GM12892 (cell line): ENCODE results near the gene NR5A2.

Source experiments
- POLR2A ChIP-seq: IDR thresholded peaks from 2 replicates; pipeline ENCODE4 v1.6.1; 2011; ENCODE audit warnings: low read depth, low read length, control low read depth
- POLR2AphosphoS5 ChIP-seq: IDR thresholded peaks from 2 replicates; pipeline ENCODE4 v1.6.1; 2011; ENCODE audit warnings: low read depth, low read length, control low read depth
- TAF1 ChIP-seq: IDR thresholded peaks from 2 replicates; pipeline ENCODE4 v1.6.1; 2011; ENCODE audit warnings: low read depth, mild to moderate bottlenecking, control low read depth, low read length, borderline replicate concordance

- TF ChIP-seq POLR2AphosphoS5: no peak
- no peak for TF ChIP-seq POLR2A
- TF ChIP-seq TAF1: no peak
Measured at GRCh38 chr1:200223613-200224012, 196.1 kb downstream of the NR5A2 start.
